ENCODE measurements around the gene RBM44. TPM values are rescaled to one million over a fixed set of nuclear protein-coding genes. Genes with fewer than 3 reads are reported as not detected.

Gene RBM44
- total and polyA plus RNA-seq, 3 donors from 2014 or later, result 15.0 to 23.4 (median 21.1) TPM

DNA sequence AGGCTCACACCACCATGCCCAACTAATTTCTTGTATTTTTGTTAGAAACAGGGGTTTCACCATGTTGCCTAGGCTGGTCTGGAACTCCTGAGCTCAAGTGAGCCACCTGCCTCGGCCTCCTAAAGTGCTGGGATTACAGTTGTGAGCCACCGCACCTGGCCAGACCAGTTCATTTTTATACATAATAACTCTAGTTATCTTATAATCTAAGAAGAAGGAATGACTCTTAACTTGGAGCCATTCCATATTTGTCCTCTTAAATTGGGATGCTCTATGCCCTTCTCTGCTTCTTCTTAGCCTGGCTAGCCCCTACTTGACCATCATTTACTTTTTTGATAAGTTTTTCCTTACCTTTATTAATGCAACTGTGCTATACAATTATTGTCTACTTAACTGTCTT, 2.9 kb downstream of the RBM44 start:
- intact Hi-C loops (cut with DNase I; ENCODE audit: low total_unique reads), result no loop called here
- 97 to 100% methylated on average over 2 of the region's 2 CpGs for WGBS, 2 donors
- DNase-seq, result no peak
- Histone ChIP-seq H3K4me3 (no peak overlapping the region), H3K9me3 (no peaks in the 10 kb centered on the region), H3K27ac (no peak overlapping the region), H3K36me3 (ENCODE audit: low read depth, missing control alignments) (no peaks in the 10 kb centered on the region), H3K27me3 (no peaks in the 10 kb centered on the region), H3K4me1 (no peaks in the 10 kb centered on the region)
- no peak for TF ChIP-seq POLR2A (IDR thresholded peaks at IDR 0.05)
- TF ChIP-seq, protein P1, sequence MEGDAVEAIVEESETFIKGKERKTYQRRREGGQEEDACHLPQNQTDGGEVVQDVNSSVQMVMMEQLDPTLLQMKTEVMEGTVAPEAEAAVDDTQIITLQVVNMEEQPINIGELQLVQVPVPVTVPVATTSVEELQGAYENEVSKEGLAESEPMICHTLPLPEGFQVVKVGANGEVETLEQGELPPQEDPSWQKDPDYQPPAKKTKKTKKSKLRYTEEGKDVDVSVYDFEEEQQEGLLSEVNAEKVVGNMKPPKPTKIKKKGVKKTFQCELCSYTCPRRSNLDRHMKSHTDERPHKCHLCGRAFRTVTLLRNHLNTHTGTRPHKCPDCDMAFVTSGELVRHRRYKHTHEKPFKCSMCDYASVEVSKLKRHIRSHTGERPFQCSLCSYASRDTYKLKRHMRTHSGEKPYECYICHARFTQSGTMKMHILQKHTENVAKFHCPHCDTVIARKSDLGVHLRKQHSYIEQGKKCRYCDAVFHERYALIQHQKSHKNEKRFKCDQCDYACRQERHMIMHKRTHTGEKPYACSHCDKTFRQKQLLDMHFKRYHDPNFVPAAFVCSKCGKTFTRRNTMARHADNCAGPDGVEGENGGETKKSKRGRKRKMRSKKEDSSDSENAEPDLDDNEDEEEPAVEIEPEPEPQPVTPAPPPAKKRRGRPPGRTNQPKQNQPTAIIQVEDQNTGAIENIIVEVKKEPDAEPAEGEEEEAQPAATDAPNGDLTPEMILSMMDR (IDR thresholded peaks at IDR 0.05), result no peak

GRCh38 chr2:237806334-237806733, 7.8 kb downstream of the RBM44 start:
- no peak for DNase-seq
- WGBS, 2 donors, result 33 to 36% methylated on average over 2 of the region's 2 CpGs
- H3K4me1 ChIP-seq, result no peaks in the 10 kb centered on the region

DNA sequence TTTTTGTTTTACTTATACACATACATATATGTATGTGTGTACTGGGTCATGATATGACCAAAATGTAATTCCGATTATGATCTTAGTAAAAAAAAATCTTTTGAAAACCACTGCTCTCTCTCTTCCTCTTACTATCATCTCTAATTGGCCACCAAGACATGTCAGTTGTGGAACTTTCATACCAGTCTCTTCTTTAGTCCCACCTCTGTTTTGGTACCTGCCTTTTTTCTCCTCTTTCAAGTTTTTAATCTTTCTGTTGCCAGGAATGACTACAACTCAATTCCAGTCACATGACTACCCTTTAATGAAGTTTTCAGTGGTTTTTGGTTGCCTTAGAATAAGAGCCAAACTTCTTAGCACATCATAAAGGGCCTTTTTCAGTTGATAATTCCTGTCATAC, 17.1 kb downstream of the RBM44 start:
- Histone ChIP-seq H3K4me1 (no peaks in the 10 kb centered on the region), H3K27me3 (no peaks in the 10 kb centered on the region), H3K36me3 (ENCODE audit: low read depth, missing control alignments) (no peaks in the 10 kb centered on the region), H3K27ac (no peak overlapping the region), H3K9me3 (no peaks in the 10 kb centered on the region), H3K4me3 (no peak overlapping the region)
- no peak for TF ChIP-seq POLR2A (IDR thresholded peaks at IDR 0.05)
- TF ChIP-seq, protein P1 (IDR thresholded peaks at IDR 0.05), result no peak
- 85 to 90% methylated on average over 1 of the region's 1 CpG for WGBS, 2 donors
- intact Hi-C loops (cut with DNase I; ENCODE audit: low total_unique reads), result no loop called here
- no peak for DNase-seq

More at GRCh38 chr2:237806334-237806733, 7.8 kb downstream of the RBM44 start:
- no peaks in the 10 kb centered on the region for H3K9me3 ChIP-seq
- H3K27me3 ChIP-seq, result no peaks in the 10 kb centered on the region
- H3K36me3 ChIP-seq (ENCODE audit: low read depth, missing control alignments), result no peaks in the 10 kb centered on the region
- no peak overlapping the region for H3K27ac ChIP-seq
- intact Hi-C loops (cut with DNase I; ENCODE audit: low total_unique reads), result no loop called here
- no peak overlapping the region for H3K4me3 ChIP-seq
- TF ChIP-seq, protein P1 (IDR thresholded peaks at IDR 0.05), result no peak
- no peak for TF ChIP-seq POLR2A (IDR thresholded peaks at IDR 0.05)

DNA sequence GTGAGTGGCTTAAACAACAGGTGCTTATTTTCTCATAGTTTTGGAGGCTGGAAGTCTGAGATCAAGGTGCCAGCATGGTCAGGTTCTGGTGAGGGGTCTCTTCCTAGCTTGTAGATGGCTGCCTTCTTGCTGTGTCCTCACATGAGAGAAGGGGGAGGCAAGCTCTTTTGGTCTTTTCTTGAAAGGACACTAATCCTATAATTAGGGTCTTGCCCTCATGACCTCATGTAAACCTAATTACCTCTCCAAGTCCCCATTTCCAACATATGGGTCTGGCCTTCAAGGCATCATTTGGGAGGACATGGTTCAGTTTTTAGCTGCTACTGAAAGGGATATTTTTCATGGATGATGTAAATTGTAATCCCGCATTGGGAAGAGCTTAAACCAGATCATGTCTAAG, 18.0 kb downstream of the RBM44 start:
- H3K9me3 ChIP-seq, result no peaks in the 10 kb centered on the region
- DNase-seq, result no peak
- no peak overlapping the region for H3K4me3 ChIP-seq
- TF ChIP-seq POLR2A (IDR thresholded peaks at IDR 0.05), result no peak
- TF ChIP-seq, protein P1 (IDR thresholded peaks at IDR 0.05), result no peak
- H3K36me3 ChIP-seq (ENCODE audit: low read depth, missing control alignments), result no peaks in the 10 kb centered on the region
- intact Hi-C loops (cut with DNase I; ENCODE audit: low total_unique reads), result no loop called here
- no peak overlapping the region for H3K27ac ChIP-seq
- H3K27me3 ChIP-seq, result no peaks in the 10 kb centered on the region
- 95 to 100% methylated on average over 1 of the region's 1 CpG for WGBS, 2 donors
- H3K4me1 ChIP-seq, result no peaks in the 10 kb centered on the region

- Histone ChIP-seq H3K4me1 (no peaks in the 10 kb centered on the region), H3K27me3 (no peaks in the 10 kb centered on the region), H3K9me3 (no peaks in the 10 kb centered on the region), H3K27ac (no peak overlapping the region), H3K4me3 (no peak overlapping the region), H3K36me3 (ENCODE audit: low read depth, missing control alignments) (no peaks in the 10 kb centered on the region)
- intact Hi-C loops (cut with DNase I; ENCODE audit: low total_unique reads), result no loop called here
- 59 to 75% methylated on average over 5 of the region's 5 CpGs for WGBS, 2 donors
- no peak for DNase-seq
- no peak for TF ChIP-seq POLR2A (IDR thresholded peaks at IDR 0.05)
- TF ChIP-seq, protein P1 (IDR thresholded peaks at IDR 0.05), result no peak
These were observed 19.5 kb downstream of the RBM44 start for GRCh38 chr2:237818066-237818473.

Data from testis (tissue), 3 donors.